GM19324 (cell line): Measurements from ENCODE around the gene ERI3.

Experiments used
- ATAC-seq: cut with Tn5 transposase; IDR thresholded peaks from one replicate; pipeline ENCODE4 v1.9.1; 2021; ENCODE audit warnings: mild to moderate bottlenecking, moderate library complexity; ENCODE audit not compliant: unreplicated experiment, low FRiP score

The ERI3 gene

DNA sequence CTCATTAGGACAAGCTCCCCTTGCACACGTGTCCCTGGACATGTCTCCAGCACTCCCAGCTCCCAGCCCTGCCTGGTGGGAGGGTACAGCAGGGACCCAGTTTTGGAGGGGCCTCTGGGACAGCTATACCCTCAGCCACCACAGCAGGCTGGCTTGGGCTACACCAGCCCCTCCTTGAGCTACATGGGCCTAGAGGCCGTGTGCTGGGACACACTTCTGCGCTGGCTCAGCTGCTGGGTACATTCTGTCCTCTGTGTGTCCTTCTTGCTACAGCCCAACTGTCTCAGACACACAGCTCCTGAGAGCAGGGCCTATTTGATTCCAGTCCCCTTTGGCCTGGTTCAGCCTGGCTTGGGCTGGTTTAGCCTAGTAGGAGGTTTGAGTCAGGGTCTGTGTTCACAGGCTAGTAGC is 115.1 kb downstream of the ERI3 start:
- no peak for ATAC-seq

DNA sequence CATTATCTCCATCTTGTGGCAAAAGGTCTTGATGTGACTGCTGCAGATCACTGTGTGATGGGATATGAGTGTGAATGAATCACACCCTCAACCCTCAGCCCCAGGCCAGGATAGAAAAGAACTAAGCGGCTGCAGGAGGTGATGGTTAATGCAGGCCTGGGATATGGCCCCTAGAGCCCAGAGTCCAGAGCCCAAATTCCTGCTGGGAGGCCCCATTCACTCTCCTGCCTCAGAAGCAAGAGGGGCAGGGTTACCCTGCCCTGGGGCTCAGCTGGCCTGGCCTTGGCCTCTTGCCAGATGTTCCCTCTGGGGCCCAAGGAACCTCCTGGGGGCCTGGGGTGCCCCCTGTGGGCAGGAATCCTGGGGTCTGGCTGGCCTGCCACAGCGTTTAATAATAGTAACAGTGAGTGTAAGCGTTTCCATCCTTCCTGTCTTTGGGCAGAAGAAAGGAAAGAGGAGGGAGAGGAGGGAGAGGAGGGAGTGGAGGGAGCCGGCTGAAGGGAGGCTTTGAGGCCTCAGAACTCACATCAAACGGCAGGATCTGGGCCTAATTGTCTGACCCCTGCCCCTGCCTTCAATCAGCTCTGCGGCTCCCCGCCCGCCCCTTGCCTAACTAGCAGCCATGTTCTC is 115.6 kb downstream of the ERI3 start:
- ATAC-seq = no peak

DNA sequence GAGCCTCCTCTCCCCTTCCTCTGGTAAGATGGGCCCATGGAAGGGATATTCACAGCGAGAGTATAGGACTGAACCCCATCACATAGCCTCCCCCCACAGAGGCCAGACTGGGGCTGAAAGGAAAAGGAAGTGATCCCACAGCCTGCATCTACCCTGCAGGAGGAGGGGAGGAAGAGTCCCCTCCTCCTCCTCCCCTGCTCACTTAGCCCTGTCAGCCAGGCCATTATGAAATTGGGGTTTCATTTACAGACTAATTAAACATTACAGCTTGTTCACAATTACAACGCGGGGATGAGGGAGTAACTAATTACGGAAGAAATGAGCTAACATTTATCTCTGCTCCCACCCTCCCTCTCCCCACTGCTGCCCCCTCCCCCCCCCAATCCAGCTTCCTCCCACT is 116.4 kb downstream of the ERI3 start:
- no peak for ATAC-seq

GRCh38 chr1:44237721-44238457 is 117.2 kb downstream of the ERI3 start:
- ATAC-seq = no peak

- no peak for ATAC-seq
Measured at GRCh38 chr1:44236490-44237272, 118.4 kb downstream of the ERI3 start.

DNA sequence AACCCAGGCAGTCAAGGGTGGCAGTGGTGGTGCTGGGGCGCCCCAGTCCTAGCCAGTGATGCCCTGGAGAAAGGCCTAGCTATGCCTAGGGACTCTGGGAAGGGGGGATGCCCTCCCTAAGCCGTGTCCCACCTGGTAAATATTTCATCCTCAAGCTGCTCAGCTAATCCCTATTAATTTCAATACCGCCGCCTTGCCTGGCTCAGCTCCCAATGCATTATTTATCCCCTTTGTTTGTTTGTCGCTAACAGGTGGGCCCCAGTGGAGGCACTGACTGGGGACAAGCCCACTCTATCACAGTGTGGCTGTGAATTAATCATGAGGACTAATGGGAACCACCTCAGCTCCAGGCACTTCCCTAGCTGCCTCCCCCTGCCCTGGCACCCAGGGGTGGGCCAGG is 119.2 kb downstream of the ERI3 start:
- no peak for ATAC-seq

DNA sequence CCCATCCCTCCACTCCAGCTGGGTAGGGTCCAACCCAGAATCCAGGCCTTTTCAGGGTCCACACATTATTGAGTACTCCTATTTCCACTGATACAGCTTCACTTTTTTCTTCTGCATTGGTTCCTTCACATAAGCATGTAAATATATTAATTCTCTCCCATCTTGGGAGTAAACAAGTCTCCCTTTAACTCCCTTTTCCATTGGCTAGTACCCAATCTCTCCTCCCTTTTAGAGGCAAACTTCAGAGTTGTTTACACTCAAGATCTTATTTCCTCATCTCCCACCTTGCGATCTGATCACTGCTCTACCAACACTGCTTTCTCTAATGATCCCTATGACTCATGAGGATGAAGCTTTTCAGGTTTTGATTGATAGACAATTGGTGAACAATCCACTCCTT is 121.5 kb downstream of the ERI3 start:
- ATAC-seq = no peak

DNA sequence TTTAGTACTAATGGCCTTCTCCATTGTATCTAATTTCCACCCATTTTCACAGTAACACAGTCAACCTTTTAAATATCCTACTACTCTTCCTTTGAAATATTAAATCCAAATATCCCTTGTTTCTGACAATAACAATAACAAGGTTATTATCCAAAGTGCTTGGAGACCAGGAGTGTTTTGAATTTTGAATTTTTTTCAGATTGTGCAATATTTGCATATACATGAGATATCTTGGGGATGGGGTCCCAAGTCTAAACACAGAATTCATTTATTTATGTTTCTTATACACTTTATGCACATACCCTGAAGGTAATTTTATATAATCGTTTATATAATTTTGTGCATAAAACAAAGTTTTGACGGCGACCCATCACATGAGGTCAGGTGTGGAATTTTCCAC is 124.3 kb downstream of the ERI3 start:
- no peak for ATAC-seq

GRCh38 chr1:44229435-44230167 is 125.5 kb downstream of the ERI3 start:
- no peak for ATAC-seq

GRCh38 chr1:44228218-44228617 is 126.8 kb downstream of the ERI3 start:
- ATAC-seq = no peak

GRCh38 chr1:44227211-44227610 is 127.8 kb downstream of the ERI3 start:
- no peak for ATAC-seq

DNA sequence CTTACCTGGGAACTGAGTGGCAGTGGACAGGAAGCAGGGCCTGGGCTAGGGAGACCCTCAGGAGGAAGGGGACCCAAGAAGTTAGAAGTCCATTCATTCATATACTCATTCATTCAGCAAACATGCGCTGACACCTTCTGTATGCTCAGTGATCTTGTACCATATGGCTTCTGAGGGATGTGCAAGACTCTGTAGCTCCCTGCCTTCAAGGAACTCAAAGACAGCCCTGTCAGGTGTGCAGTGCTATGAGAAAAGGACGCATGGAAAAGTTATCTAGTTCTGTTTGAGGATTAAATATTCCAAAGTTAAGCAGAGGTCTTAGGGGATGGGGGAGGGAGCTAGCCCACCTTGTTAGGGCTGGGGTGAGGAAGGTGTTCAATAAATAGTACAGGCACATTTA is 129.3 kb downstream of the ERI3 start:
- no peak for ATAC-seq

DNA sequence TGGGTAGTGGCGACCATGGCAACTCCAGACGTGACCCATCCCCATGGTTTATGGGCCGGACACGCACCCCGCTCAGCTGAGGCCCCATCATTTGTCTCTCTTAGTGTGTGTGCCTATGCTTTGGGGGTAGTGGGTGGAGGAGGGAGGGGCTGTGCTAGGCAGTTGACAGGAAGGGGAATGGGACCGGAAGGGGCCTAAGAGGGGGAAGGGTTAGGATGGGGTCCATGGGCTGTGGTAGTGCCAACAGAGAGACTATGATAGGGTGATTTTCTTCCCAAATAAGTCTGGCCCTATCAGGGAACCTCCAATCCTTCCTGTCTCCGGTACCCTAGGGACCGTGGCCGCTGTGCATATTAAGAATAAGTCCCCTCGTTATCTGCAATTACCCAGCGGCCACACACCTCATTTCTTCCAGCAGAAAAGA is 131.9 kb downstream of the ERI3 start:
- no peak for ATAC-seq

GRCh38 chr1:44222397-44223186 is 132.5 kb downstream of the ERI3 start:
- ATAC-seq = no peak

DNA sequence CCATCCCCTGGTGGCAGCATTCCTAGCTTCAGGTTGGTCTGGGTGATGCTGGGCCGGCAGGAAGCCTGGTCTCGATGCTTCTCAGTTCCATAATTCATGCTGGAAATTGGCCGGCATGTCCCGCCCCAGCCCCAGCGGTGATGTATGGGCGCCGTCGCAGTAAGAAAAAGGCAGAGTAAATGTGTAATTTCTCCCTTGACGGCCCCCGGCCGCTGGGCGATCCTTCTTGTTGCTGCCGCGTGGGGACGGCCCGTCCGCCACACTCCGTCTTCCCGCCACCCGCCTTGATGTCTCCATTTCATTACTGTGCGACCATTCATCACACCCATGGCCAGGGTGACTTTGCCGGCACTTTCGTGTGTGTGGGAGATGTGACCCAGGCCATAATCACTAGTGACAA is 133.3 kb downstream of the ERI3 start:
- no peak for ATAC-seq

- peak; percentile 45 for ATAC-seq
Measured at GRCh38 chr1:44220755-44221154, 134.3 kb downstream of the ERI3 start.

DNA sequence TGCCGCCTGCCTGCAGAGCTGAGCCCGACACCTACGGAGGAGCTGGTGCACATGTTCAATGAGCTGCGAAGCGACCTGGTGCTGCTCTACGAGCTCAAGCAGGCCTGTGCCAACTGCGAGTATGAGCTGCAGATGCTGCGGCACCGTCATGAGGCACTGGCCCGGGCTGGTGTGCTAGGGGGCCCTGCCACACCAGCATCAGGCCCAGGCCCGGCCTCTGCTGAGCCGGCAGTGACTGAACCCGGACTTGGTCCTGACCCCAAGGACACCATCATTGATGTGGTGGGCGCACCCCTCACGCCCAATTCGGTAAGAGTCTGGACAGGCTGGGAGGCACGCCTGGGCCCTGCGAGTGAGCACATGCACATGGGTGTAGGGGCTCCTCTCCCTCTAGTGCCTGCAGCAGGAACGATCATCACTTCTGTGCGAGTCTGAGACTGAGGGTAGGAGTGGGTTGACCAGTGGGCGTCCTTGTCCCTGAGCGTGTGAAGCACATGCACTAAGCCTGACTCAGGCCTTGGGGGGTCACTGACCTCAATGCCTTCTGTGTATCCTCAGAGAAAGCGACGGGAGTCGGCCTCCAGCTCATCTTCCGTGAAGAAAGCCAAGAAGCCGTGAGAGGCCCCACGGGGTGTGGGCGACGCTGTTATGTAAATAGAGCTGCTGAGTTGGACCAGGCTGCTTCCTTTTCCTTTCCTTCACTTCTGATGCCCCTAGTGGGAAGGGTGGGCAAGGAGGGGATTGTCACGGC is 134.9 kb downstream of the ERI3 start:
- peak; percentile 7 for ATAC-seq

DNA sequence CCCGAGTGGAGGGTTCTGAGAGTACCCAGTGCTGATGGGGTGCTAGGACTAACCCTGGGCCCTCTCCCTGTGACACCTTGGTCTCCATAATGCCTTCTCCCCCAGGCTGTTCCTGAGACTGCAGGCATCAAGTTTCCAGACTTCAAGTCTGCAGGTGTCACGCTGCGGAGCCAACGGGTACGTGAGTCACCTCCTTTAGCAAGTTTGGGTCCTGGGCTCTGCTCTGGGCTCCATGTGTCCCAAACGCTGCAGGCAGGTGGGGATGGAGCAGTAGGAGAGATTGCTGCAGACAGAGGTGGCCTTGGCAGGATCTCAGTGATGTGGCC is 135.8 kb downstream of the ERI3 start:
- ATAC-seq = no peak

- no peak for ATAC-seq
Measured at GRCh38 chr1:44218503-44219300, 136.4 kb downstream of the ERI3 start.
